Ecto neural progenitor cell (in vitro differentiated cells): Measurements from ENCODE around the gene DENND1A.
"Not testable (repeated sequence)": the region's sequence is repeated elsewhere in the genome, so short reads cannot be mapped to it uniquely, and the experiment has no call there.

ENCODE experiments used
- DNase-seq: peaks from one replicate; pipeline ENCODE4 v3.0.0-alpha.2; 2018; ENCODE audit warnings: low spot score

The DENND1A gene

DNA sequence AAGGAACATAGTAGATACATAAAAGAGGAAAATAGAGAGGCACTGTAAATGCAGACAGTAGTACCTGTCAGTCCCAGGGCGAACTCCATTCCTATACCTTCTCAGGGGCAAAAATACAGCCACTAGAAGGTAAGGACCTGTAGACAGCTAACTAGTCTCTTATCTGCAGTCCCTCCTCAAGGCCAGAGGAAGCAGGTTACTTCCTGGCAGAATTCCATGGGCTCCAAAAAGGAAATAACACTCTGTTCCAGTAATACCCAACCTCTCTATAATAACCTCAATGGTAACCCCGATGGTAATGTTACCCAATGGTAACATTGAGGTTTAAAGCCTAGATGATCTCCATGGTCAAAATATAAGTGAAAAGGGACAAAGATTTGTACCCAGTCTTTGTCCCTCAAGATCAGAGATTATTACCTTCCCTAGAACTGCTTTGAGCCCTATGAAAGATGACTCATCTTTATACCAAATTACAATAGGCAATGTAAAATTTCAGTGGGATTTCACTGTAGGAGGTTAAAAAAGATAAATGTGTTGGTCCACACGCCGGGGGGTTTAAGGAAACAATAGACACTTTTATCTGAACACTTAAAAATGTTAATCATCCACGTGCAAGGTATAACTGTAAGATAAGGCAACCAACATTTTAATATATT lies 113.0 kb downstream of the DENND1A start:
- no peak for DNase-seq

DNA sequence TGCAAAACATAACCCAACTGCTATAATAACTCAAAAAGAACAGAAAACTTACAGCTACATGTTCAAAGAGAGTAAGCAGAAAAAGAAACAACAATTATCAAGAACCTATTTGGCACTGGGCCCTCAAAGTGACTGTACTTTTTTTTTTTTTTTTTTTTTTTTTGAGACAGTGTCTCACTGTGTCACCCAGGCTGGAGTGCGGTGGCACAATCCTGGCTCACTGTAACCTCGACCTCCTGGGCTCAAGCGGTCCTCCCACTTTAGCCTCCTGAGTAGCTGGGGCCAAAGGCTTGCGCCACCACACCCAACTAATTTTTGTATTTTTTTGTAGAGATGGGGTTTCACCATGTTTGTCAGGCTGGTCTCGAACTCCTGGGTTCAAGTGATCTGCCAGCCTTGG lies 114.1 kb downstream of the DENND1A start:
- DNase-seq, result not testable (repeated sequence)

DNA sequence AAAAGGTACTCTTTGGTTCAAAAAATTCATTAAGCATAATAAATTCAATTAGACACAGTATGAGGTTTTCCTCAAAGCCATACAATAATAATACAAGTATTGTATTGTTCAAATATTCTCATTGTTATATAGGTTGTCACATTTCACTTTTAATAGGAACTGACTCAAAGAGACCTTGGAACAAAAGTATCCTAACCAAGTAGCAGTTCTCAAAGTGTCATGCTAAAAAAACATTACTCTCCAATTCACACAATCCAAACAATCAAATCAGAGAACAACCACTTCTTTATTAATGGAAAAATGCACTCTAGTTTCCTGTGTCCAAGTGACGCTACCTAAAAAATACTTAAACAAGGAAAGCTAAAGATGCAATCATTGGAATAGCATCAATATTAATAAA lies 115.4 kb downstream of the DENND1A start:
- DNase-seq, result no peak

DNA sequence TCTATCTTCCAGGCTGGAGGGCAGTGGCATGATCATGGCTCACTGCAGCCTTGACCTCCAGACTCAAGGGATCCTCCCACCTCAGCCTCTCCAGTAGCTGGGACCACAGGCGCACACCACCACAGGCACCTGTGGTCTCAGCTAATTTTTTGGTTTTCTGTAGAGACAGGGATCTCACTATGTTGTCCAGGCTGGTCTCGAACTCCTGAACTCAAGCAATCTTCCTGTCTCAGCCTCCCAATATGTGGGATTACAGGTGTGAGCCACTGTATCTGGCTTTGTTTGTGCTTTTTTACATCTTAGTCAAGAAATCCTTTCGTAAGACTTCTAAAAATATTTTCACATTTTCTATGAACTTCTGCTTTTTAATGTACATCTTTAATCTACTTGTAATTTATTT lies 116.9 kb downstream of the DENND1A start:
- no peak for DNase-seq

DNA sequence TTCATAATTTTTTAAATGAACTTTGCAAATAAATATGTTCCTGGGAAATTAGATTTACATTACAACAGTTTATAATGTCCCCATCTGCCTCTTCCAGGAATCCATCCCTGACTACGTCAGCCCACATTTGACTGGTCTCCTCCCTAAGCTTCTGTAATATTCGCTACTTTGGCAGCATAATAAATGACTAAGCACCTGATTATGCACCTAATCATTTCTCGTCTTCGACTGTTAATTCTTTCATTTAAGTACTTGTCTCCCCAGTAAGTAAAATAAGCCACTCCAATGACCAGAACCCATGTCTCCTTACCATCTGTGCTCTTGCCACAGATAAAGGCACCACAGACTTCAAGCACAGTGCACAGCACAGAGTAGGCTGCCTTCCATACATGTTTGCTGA lies 122.7 kb downstream of the DENND1A start:
- no peak for DNase-seq

DNA sequence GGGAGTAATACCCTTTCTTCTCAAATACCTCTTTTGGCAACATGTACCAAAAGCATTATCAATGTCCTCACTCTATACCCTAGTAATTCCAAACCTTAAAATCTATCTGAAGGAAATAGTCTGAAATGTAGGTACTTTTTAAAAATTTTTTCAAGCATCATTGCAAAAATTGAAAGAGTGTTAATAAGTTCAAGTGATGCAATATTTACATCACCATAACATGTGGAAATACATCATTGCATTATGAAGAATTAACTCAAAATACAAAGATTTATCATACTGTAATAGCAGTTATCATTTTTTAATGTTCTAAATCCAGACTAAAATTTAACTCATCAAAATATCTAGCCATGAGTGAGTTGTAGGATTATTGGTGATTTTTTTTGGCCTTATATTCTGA lies 123.1 kb downstream of the DENND1A start:
- no peak for DNase-seq

DNA sequence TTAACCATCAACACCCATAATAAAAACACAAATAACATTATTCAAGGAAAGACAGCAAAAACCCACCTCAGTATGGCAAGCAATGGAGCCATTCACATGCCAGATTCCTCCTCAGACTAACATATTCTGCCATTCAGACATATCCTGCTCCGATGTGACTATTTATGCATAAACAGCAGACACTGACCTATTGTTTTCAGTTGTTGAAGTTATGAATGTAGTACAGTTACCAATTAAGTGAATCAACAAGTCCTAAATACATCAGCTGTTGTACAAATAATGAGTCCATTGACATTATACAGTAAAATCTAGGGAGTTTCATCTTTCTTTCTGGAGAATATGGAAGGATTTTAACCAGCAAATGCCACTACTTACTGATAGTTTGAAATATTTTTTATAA lies 131.7 kb downstream of the DENND1A start:
- no peak for DNase-seq

DNA sequence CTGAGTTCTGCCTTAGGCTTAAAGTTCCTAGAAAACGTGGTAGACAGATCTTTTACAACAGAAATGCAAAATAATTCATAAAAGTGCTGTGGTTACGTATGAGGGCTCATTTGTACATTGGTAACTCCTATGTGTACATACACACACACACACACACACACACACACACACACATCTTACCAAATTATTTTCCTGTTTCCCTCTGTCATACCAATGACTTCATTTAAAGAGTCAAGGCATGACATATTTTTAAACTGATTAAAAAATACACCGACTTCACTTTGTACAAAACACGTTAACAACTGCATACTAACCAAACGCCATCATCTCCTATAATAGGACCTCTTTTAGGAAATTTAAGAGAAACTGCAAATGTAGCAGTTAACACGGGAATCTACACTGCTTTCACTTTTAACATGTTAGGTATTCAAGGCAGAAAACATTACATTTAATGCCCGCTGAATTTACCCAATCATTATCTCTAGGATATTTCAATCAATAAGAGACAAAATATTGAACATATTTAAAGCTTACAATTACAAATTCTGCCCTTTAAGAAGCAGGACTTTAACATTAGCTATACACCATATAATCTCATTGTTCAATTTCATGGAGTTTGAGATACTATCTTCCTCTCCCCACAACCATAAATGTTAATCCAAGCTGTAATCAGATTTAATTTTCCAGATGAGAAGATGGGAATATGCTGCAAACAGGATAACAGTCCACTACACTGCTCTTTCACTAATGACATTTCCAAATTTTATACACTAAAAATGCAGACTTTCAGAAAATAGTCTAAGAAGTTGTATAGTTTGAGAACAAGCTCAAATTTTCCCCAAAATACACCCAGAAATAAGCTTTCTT lies 133.1 kb downstream of the DENND1A start:
- DNase-seq, result no peak

DNA sequence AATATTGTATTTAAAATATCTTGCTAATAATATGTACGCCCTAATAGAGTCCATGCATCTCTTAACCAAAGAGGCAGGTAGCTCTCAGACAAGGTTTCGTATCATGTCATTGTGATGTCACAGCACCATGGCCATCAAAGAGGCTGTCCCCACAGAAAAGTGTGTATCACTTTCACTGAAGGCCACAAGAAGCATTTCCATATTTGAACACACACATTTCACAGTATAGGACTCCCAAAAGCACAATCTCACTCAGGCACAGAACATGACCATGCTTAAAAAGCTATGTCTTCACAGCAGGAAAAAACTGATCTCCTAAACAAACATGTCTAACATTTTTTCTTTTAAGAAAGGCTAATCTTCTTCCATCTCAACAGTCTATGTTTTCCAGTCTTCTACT lies 133.8 kb downstream of the DENND1A start:
- no peak for DNase-seq

DNA sequence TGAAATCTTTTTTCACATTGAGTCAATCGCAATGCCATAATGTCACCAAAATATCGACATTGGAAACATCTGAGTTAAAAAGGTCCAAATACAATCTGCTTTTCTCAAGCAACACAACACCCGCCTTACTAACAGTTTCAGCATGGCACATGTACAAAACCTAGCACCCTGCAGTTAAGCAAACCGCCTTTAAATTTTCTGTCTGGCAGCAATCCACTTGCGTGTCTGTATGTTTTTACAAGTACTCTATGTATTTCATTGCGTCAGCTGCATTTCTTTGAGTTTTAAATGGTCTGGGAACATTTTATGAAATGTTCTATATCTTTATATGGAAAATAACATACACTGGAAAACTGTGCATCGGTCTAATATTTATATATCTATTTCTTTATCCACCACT lies 134.6 kb downstream of the DENND1A start:
- no peak for DNase-seq

DNA sequence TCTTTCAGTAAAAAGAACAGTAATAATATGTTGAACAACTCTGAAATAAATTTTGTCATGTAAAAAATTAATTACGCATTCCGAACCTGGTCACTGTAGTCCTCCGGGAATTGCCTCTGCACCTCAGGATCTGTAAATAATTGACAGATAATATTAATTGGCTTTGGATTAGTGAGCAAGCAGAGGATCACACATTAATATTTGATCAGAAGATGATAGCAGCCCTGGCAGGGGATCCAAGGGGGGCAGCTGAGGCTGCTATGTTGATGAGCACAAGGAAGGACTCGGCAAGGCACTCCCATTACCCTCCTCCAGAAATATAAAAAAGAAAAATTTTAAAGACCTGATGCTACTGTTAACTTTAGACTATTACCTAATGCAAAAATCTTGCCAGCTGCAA lies 137.4 kb downstream of the DENND1A start:
- no peak for DNase-seq

DNA sequence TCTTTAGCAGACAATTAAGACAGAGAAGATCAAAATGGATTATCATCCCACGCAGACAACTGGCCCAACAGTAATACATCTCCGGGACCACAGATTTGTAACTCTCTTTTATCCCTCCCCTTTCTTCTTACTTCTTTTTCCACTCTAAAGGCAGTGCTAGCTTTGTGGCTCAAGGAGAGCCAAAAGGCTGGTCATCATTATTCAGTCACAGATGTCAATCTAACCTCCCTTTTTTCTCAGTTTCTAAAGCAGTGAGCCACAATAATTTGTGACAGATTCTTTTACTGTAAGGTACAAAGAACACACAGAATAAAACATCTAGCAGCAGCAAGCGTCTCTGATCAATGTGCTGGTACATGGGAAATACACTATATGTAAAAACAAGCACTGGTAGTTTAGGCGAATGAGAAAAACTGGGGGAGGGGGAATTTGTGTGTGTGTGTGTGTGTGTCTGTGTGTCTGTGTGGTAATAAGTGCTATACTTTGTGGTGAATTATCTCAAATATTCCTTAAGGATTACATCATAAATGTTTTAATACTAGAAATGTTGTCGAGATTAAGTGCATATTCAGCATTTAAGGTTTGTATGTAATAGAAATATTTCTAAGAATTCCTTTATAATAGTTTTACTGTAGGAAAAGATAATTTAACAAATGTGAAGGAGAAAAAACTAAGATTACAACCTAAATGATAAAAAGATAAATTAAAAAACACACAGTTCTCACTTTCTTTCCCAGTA lies 140.2 kb downstream of the DENND1A start:
- DNase-seq, result no peak

DNA sequence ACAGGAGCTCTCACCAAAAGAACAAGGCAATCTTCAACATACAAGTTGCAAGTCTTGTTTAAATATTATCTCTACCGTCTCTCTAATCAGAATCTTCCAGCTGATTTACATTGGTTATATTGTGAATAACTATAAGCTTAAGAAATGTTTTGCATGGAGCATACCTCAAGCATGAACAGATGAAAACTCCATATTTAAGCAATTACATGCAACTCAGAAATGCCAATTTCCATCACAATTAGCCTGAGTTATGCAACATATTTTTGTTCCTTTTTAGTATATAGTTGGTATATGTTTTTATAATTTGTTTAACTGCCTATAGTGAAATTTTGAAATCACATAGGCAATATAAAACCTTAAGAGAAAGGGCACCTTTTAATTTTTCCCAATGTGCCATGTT lies 142.5 kb downstream of the DENND1A start:
- DNase-seq, result no peak

DNA sequence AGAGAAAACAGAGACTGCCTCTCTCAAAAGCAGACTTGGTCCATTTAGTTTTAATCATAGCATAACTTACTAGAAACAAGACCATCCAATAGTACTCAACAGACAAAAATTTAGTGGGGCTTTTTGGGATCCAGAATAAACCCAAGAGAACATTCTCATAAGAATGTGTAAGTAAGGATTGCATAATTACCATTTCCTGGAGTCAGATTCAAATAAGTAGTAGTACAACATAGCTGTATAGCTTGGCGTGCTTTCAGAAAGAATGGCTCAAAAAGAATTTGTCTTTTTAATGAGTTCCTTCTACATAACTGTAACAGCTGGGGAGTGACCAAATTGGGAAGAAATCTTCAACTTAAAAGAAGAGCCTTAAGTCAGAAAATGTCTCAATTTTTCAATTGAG lies 145.4 kb downstream of the DENND1A start:
- no peak for DNase-seq

DNA sequence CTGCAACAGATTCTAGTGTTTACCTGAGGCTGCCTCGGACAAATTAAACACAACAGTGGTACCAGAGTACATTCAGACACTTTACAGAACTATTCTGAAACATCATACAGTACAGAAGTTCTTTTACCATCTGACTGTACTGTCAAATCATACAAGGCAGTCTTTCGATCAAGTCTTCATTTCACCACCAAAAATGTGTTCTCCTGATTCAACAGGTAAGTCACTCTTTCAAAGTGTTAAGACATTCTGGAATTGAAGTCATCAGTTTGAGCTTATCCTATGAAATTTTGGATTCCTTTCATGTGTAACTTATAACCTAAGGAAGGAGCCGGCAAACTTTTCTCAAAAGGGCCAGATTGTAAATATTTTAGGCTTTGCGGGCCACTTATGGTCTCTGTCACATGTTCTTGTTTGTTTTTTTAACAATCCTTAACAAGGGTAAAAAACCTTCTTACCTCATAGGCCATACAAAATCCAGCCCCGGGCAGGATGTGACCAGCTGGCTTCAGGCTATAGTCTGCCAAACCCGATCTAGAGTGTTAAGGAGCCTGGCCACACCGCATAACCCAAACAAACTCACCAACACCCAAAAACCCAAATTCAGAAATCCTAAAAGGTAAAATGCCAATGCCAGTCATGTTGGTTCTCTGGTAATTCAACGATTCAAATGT lies 151.6 kb downstream of the DENND1A start:
- DNase-seq, result no peak

DNA sequence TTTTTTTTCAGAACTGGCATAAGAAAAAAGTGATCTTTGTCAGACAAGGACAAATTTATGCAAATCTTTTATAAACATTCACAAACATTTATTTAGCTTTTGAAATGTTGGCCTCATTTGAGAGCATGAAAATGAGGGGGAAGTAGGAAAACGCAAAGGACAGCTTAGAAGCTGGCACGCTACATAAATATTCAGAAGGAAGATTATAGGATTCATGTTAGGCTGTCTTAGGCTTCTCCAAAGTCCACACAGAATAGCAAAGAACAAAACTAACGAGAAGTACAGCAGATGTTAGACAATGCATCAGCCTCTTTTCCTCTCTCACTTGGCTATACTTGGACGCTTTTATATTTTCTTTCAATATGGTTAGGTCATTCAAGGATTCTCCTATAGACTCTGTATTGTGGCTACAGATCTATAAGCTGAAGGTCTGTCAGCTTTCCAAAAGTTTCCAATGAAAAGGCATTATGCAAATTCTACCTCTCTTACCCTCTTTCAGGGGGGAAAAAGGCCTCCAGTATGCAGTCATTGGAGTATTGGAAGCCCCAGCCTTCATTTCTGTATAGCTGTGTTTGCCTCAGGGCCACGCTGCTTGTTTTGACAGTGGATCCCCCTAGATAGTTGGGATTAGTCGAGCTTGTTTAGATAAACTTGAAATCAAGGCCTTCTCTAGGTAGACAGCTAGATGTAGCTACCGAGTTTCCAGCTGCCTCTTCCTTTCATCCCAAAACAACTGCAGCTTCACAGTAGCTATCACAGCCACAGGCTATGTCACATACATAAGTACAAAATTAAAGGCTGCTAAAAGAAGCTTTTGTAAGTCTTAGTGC lies 153.0 kb downstream of the DENND1A start:
- DNase-seq, result no peak

DNA sequence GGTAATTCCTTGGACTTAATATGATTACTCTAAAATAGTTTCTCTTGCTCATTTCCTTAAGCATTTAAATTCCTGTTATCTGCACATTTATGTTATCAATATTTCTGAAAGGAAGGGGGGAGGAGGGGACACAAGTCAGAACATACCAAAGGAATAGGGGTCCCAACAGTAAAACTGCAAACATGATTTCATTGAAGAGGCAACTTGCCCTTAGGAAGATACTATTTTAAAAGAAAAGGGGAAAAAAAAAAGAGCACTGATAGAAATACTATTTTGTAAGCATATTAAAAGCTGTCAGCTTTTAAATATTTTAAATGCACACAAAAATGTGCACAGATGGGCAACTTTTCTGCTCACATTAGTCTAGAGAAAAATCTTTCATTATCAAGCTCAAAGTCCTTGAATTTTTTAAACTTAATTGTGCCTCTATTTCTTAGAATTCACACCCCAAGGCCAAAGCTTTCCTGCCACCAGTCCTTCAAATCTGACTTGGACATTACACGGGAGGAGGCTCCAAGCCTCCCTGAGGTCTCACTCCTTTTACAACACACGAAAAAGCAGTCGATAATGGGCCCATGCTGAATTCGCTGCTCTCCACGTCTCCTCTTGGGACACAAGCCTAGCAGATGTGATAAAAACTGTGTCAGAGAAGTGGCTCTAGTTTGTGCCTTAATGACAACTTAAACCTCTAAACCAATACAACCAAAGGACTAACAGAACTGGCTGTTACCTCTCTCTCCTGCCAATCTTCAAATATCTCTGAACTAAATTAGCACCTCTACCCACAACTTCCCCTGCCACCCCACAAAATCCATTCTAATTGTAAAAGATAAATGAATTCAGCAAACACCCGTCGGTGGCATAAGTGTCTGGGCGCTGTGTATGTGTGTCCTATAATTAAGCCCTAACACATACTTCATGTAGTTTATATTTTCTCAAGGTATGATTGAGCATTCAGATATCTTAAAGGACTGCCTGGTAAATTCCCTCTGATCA lies 154.3 kb downstream of the DENND1A start:
- no peak for DNase-seq

DNA sequence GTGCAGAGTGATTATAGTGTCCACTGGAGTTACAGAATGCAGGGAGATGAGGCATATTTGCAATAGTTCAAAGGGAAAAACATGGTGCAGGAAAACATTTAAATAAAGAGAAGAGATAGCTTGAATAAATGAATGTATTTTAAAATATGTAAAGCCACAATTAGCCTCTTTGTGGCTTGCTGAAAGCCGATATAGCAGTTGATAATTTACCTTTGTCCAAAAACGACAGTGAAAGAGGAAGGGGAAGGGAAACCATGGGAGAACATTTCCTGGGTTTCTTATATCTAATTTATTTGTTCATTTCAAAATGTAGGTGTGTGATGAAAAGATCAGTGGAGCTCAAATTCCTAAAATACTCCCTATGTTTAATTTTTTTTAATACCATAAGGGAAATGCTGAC lies 156.1 kb downstream of the DENND1A start:
- no peak for DNase-seq

DNA sequence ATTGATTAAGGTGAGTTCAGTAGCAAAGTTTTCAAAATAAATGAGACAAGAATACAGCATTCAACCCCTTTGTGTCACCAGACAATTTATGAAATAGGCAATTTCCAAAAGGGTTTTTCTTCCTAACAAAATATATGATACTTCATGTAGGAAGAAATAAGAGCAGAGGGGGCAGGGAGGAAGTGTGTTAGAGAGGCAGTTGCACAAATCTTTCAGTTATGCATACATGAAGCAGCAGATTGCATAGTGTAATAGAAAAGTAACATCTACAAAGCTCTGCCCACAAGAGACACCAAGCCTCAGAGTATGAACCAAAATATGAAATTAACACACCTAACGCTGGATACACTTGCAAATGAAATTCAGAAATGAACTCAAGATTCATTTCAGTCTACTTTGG lies 157.0 kb downstream of the DENND1A start:
- no peak for DNase-seq

DNA sequence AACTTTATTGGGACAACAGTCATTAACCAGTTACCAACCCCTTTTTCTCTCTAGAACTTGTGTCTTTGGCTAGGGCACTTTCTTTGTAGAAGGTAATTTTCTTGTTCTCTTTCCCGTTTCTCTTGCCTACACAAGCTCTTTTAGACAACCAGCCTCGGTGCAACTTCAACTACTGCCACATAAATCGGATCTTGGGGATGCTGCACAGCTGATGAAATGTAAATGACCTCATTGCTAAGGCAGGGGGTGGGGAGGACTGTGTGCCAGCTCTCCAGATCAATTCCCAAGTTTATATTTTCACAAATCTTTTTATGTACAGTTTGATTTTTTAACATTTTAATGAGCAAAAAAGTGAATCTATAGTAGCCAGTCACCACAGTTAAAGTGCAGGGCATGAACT lies 157.6 kb downstream of the DENND1A start:
- DNase-seq, result no peak
